ENCODE measurements around the gene TNNC2.
"Not testable (repeated sequence)": the region's sequence is repeated elsewhere in the genome, so short reads cannot be mapped to it uniquely, and the experiment has no call there.

The TNNC2 gene

GRCh38 chr20:45827030-45827652, at the start of gene TNNC2:
Gene TNNC2, minus strand, starts transcription at chr20:45827312. Its CDS starts 64 bp downstream, at chr20:45827248.
- no peak for TF ChIP-seq CTCF (IDR thresholded peaks at IDR 0.05; ENCODE audit: low read depth, low read length, missing control alignments)
- DNase-seq (ENCODE audit: low read depth): no peak
- H3K4me3 ChIP-seq (ENCODE audit: low read depth, low read length): no peak within 1 kb of the TSS

- H3K4me3 ChIP-seq (ENCODE audit: low read depth, low read length): no peak overlapping the region
- no peak for DNase-seq (ENCODE audit: low read depth)
- TF ChIP-seq CTCF (IDR thresholded peaks at IDR 0.05; ENCODE audit: low read depth, low read length, missing control alignments): no peak
Observed at GRCh38 chr20:45874576-45874975, 47.5 kb upstream of the TNNC2 start.

- DNase-seq (ENCODE audit: low read depth): not testable (repeated sequence)
Observed at GRCh38 chr20:45874104-45874481, 47.0 kb upstream of the TNNC2 start.

GRCh38 chr20:45873409-45874103, 46.4 kb upstream of the TNNC2 start:
- no peak for DNase-seq (ENCODE audit: low read depth)
- H3K4me3 ChIP-seq (ENCODE audit: low read depth, low read length): no peak overlapping the region
- TF ChIP-seq CTCF (IDR thresholded peaks at IDR 0.05; ENCODE audit: low read depth, low read length, missing control alignments): no peak

More at GRCh38 chr20:45874104-45874481, 47.0 kb upstream of the TNNC2 start:
- not testable (repeated sequence) for H3K4me3 ChIP-seq (ENCODE audit: low read depth, low read length)

- no peak for DNase-seq (ENCODE audit: low read depth)
- H3K4me3 ChIP-seq (ENCODE audit: low read depth, low read length): no peak overlapping the region
- TF ChIP-seq CTCF (IDR thresholded peaks at IDR 0.05; ENCODE audit: low read depth, low read length, missing control alignments): no peak
Observed at GRCh38 chr20:45872626-45873025, 45.5 kb upstream of the TNNC2 start.

GRCh38 chr20:45867819-45868176, 40.7 kb upstream of the TNNC2 start:
- no peak for DNase-seq (ENCODE audit: low read depth)
- no peak for TF ChIP-seq CTCF (IDR thresholded peaks at IDR 0.05; ENCODE audit: low read depth, low read length, missing control alignments)
- no peak overlapping the region for H3K4me3 ChIP-seq (ENCODE audit: low read depth, low read length)

GRCh38 chr20:45867136-45867818, 40.2 kb upstream of the TNNC2 start:
- TF ChIP-seq CTCF (IDR thresholded peaks at IDR 0.05; ENCODE audit: low read depth, low read length, missing control alignments): no peak
- no peak overlapping the region for H3K4me3 ChIP-seq (ENCODE audit: low read depth, low read length)
- DNase-seq (ENCODE audit: low read depth): no peak
